ENCODE results near the gene NDFIP2.

DNA sequence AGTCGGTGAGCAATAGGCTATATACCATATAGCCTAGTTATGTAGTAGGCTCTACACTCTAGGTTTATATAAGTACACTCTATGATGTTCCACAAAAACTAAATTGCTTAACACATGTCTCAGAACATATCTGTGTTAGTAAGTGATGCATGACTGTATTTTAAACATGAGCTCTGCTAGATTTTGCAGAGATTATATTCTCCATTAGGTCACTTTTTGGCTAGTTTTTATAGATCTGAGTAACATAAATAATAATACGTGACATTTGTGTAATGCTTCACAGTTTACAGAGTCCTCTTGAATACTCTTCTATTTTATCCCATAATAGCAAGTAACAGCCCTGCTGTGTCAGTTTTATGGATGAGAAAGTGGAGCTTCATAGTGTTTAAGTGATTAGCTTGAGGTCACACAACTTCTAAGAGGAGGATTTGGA lies 47.8 kb downstream of the NDFIP2 start:
- TF ChIP-seq CBX3 (IDR thresholded peaks at IDR 0.05; ENCODE audit: low read depth) (no peak), CEBPB (IDR thresholded peaks at IDR 0.05; ENCODE audit: low read depth) (no peak), ZFX (IDR thresholded peaks at IDR 0.05) (no peak), POLR2A (IDR thresholded peaks at IDR 0.05; ENCODE audit: borderline replicate concordance, extremely low read depth, insufficient read depth, insufficient read length) (no peak), EGR1 (IDR thresholded peaks at IDR 0.05; ENCODE audit: low read depth) (no peak), EZH2phosphoT487 (IDR thresholded peaks at IDR 0.05; ENCODE audit: borderline replicate concordance) (no peak), EZH2 (IDR thresholded peaks at IDR 0.05) (no peak), JUND (IDR thresholded peaks at IDR 0.05) (no peak), SRF (IDR thresholded peaks at IDR 0.05; ENCODE audit: low read depth) (no peak), RAD21 (IDR thresholded peaks at IDR 0.05; ENCODE audit: low read depth) (no peak)
- TF ChIP-seq, protein P1, sequence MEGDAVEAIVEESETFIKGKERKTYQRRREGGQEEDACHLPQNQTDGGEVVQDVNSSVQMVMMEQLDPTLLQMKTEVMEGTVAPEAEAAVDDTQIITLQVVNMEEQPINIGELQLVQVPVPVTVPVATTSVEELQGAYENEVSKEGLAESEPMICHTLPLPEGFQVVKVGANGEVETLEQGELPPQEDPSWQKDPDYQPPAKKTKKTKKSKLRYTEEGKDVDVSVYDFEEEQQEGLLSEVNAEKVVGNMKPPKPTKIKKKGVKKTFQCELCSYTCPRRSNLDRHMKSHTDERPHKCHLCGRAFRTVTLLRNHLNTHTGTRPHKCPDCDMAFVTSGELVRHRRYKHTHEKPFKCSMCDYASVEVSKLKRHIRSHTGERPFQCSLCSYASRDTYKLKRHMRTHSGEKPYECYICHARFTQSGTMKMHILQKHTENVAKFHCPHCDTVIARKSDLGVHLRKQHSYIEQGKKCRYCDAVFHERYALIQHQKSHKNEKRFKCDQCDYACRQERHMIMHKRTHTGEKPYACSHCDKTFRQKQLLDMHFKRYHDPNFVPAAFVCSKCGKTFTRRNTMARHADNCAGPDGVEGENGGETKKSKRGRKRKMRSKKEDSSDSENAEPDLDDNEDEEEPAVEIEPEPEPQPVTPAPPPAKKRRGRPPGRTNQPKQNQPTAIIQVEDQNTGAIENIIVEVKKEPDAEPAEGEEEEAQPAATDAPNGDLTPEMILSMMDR (IDR thresholded peaks at IDR 0.05 in 2 of 3, conservative IDR thresholded peaks at IDR 0.05 in 1 of 3; ENCODE audit: borderline replicate concordance in 1 of 3, insufficient read depth in 1 of 3, low read depth in 2 of 3, low read length in 2 of 3), result no peak
- TF ChIP-seq, protein P2, sequence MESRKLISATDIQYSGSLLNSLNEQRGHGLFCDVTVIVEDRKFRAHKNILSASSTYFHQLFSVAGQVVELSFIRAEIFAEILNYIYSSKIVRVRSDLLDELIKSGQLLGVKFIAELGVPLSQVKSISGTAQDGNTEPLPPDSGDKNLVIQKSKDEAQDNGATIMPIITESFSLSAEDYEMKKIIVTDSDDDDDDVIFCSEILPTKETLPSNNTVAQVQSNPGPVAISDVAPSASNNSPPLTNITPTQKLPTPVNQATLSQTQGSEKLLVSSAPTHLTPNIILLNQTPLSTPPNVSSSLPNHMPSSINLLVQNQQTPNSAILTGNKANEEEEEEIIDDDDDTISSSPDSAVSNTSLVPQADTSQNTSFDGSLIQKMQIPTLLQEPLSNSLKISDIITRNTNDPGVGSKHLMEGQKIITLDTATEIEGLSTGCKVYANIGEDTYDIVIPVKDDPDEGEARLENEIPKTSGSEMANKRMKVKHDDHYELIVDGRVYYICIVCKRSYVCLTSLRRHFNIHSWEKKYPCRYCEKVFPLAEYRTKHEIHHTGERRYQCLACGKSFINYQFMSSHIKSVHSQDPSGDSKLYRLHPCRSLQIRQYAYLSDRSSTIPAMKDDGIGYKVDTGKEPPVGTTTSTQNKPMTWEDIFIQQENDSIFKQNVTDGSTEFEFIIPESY (IDR thresholded peaks at IDR 0.05; ENCODE audit: extremely low read depth, insufficient replicate concordance, low read length), result no peak
- TF ChIP-seq, protein P3, sequence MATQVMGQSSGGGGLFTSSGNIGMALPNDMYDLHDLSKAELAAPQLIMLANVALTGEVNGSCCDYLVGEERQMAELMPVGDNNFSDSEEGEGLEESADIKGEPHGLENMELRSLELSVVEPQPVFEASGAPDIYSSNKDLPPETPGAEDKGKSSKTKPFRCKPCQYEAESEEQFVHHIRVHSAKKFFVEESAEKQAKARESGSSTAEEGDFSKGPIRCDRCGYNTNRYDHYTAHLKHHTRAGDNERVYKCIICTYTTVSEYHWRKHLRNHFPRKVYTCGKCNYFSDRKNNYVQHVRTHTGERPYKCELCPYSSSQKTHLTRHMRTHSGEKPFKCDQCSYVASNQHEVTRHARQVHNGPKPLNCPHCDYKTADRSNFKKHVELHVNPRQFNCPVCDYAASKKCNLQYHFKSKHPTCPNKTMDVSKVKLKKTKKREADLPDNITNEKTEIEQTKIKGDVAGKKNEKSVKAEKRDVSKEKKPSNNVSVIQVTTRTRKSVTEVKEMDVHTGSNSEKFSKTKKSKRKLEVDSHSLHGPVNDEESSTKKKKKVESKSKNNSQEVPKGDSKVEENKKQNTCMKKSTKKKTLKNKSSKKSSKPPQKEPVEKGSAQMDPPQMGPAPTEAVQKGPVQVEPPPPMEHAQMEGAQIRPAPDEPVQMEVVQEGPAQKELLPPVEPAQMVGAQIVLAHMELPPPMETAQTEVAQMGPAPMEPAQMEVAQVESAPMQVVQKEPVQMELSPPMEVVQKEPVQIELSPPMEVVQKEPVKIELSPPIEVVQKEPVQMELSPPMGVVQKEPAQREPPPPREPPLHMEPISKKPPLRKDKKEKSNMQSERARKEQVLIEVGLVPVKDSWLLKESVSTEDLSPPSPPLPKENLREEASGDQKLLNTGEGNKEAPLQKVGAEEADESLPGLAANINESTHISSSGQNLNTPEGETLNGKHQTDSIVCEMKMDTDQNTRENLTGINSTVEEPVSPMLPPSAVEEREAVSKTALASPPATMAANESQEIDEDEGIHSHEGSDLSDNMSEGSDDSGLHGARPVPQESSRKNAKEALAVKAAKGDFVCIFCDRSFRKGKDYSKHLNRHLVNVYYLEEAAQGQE (IDR thresholded peaks at IDR 0.05; ENCODE audit: low read depth), result no peak

Measured in HCT116 (cell line).